SKM-1 (cell line): ENCODE data around the gene RMI1.

Experiments used
- DNase-seq: peaks from one replicate; lab custom pipeline; 2025; ENCODE audit not compliant: unreplicated experiment; lab: John Stamatoyannopoulos, UW

Gene RMI1

GRCh38 chr9:83967073-83967472, 13.5 kb upstream of the RMI1 start:
- no peak for DNase-seq

- DNase-seq, result no peak
Observed at GRCh38 chr9:83969602-83970001, 11.0 kb upstream of the RMI1 start.

DNA sequence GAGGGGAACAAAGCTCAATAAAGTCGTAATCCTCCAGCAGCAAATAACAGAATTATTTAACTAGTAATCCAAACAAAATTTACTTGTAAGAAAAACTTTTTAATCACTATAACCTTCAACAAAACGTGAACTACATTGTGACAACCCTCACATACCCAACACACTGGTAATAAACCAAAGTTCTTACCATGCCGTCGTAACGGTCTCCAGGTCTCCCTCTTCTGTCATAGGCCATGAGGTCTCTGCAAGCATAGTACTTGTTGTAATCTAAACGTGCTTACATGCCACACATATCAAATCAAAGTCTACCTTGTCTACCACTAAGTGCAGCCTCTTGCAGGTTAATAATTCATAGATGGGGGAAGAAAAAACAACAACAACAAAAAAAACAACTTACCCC, 9.1 kb upstream of the RMI1 start:
- DNase-seq, result no peak

DNA sequence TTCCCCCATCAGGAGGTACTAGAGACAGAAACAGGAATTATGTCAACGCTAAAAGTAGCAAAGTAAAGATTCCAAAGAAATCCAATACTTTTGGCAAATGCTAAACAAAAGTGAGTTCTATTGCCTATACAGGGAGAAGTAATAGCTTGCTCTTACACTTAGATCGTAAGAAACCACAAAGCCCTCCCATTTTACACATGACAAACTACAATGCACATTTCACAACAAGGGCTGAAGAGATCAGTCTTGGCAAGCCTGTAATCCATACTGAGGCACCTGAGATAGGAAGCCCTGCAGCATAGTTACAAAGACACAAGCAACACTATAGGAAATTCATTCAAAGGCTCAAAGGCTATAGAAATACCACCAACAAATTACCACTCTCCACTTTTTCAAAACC, 8.3 kb upstream of the RMI1 start:
- no peak for DNase-seq

- DNase-seq, result no peak
Observed at GRCh38 chr9:83975300-83975699, 5.3 kb upstream of the RMI1 start.

DNA sequence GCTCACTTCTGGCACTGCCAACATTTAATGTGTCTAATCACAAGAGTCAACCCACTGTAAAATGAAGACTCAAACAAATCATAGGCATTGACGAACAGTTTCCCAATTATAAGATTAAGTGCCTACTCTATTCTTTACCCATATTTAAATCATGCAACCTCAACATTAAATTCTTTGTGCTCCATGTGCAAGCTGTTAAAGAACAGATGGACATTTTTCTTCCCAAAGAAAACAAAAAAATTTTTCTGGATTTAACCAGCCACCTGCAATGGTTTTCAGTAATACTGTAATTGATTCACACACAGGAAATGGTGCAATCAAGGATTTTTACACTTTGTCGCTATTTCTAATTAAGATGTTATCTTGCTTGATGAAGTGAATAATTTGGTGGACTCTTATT, 4.2 kb upstream of the RMI1 start:
- DNase-seq, result no peak

DNA sequence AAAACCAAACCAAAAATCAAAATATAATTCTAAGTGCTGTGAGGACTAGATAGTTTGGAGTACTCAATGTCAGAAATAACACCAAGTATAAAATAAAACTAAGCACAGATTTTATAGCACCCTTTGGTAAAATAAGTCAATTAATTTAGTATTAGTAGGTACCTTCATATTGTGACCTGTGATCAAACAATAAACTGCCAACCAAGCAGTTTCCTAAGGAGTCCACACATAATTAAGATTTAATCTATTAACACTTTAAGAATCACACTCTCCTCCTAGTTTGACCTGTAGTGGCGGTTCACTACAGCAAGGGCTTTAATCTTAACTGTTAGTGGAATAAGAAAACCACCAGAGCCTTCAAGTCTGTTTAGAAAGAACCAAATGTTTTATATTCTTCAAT, 3.4 kb upstream of the RMI1 start:
- DNase-seq, result no peak

GRCh38 chr9:83978992-83979811, 1.4 kb upstream of the RMI1 start:
- peak; percentile 38 for DNase-seq

DNA sequence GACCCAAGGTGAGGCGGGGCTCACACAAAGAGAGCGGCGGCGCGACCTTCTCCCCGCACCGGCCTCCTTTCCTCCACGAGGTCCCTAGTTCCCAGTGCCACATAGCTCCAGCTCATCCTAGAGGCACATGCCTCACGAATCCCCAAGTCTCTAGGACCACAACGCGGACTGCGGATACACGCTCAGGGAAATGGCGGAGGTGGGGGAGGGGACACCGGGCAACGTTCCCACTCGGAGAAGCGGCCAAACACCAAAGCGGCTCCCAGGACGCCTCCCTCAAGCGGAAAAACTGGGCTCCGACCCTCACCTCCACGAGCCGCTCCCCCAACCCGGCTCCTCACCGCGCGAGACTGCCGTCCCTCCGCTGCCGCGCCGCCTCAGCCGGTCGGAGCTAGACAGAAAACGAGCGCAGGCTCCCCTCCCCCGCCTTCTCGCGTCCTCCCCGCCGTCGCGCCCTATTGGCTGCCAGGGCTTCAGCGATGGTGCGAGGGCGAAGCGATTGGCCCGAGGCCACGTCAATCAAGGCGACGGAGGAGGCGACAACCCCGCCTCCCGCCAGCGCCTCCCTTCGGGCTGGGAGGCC, 702 bp upstream of the RMI1 start, which contains the start of gene HNRNPK:
TSS of gene HNRNPK (minus strand) at position 404 of the 583 bp plus-strand sequence. CDS start 1,963 bp downstream, outside the sequence.
- DNase-seq, result peak; percentile 33

GRCh38 chr9:83981126-83981871, 694 bp downstream of the RMI1 start:
- no peak for DNase-seq

DNA sequence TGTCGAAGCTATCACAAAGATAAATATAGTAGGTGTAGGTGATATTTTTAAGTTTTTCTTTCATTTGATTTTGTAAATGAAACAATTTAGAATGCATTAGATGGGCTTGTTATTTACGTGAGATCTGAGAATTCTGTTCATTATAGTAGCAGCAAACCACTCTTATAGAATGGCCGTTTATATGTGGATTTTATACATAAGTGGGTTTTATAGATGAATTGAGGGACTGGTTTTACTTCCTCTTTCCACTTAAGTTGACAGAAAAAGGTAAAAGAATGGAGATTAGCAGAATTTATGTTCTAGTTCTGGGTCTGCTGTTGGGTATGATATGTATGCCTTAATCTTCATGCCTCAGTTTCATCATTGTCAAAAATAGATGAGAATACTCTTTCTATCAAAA, 5.6 kb downstream of the RMI1 start:
- DNase-seq, result no peak

- no peak for DNase-seq
Observed at GRCh38 chr9:83986765-83987401, 6.3 kb downstream of the RMI1 start.

DNA sequence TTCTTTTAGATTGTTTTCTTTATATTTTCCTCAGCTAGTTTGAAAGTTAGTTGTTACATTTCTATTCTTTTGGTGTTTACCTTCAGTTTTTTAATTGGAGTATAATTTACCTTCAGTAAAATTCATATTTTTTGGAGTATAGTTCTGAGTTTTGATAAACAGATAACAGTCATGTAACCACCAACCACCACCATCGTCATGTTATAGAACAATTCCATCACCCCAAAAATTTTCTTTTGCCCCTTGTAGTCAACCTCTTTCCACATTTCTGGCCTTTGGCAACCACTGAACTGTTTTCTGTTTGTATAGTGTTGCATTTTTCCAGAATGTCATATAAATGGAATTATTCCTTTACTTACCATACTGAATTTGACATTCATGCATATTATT, 6.8 kb downstream of the RMI1 start:
- DNase-seq, result no peak

DNA sequence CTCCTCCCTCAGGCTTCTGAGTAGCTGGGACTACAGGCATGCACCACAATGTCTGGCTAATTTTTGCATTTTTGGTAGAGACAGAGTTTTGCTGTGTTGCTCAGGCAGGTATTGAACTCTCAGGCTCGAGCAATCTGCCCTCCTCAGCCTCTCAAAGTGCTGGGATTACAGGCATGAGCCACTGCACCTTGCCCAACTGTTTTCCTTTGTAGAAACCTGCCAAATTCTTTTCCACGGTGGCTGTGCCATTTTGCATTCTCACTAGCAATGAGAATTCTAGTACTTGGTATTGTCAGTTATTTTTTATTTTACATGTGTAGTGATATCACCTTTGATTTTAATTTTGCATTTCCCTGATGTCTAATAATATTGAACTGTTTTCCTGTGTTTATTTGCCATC, 7.8 kb downstream of the RMI1 start:
- DNase-seq, result no peak

GRCh38 chr9:83991355-83991754, 10.8 kb downstream of the RMI1 start:
- DNase-seq, result no peak

DNA sequence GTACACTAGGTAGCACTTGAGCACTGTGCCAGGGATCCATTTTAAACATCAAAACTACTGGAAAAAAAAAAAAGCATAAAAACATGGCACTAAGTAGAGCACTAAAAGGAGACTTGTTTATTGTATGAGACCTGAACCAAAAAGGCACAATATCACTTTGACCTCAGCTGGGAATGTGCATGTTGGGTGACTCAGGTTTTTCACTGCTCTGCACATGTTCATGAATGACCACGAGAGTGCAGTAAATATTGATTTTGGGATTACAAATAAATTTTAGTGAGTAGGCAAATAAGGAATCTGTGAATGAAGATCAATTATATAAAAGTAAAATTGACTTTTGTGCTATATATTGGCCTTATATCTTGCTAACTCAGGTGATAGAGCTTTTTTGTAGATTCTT, 11.8 kb downstream of the RMI1 start:
- no peak for DNase-seq

DNA sequence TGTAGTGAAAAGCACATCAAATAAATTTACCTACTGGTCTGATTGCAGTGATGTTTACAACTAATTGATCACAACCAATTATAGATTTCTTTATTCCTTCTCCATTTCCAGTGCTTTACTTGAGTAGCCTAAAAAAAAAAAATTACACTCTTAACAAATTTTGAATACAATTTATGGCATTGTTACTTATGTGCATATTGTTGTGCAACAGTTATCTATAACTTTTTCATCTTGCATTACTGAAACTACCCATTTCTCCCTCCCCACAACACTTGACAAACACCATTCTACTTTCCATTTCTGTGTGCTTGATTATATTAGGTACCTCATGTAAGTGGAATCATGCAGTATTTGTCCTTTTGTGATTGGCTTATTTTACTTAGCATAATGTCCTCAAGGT, 12.3 kb downstream of the RMI1 start:
- no peak for DNase-seq

DNA sequence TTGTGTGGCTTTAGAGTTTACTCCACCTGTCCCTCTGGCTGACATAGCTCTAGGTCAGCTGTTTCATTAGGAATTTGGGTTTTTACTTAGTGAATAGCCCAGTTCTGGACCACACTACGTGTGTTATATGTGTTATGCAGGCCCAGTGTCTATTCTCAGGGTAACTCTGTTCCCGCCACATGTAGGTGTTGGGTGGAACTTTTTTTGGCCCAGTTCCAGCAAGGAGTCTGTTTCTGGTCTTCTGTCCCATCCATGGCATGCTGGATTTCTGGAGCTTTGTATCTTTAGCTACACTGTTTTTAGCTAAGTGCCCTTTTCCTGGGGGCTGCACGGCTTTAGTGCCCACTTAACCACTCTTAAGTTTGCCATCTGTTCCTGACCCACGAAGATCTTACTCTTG, 15.5 kb downstream of the RMI1 start:
- no peak for DNase-seq

DNA sequence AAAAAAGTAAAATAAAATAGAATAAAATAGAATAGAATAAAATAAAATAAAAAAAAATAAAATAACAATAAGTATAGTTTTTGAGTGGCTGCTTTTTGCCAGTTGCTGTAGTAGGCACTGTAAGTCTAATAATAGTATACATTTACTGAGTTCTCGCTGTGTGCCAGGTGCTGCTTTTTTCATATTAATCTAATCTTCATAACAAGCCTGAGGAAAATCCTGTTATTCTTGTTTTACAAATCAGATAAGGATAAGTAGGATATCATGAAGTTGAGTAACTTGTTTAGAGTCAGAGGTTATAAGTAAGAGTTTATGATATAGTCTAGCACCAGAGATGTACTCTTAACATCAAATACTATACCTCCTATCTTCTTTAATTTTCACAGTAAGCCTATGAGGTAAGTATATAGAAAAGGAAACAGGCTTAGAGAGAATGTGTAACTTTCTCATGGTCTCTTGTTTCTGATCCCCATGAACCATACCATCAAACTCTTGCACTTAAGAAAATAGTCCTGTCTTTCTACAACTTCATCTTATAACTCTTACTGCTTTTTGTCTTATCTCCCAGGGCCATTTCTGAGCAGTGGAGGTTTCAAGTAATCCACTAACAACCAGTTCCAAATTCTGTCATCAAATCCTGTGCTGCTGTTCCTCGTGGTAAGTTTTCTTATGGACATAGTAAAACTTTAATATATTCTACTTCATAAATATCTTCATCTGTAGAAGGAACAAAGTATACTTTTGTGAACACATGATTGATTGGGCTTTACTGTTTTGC, 18.7 kb downstream of the RMI1 start:
- no peak for DNase-seq

- DNase-seq, result no peak
Observed at GRCh38 chr9:84000186-84000585, 19.6 kb downstream of the RMI1 start.

- peak; percentile 12 for DNase-seq
Observed at GRCh38 chr9:84001621-84002020, 21.0 kb downstream of the RMI1 start.
